Endothelial cell of umbilical vein (primary cell): ENCODE results near the gene CCDC160. TPM values are rescaled to one million over a fixed set of nuclear protein-coding genes. Genes with fewer than 3 reads are reported as not detected.
"Not testable (repeated sequence)": the region's sequence is repeated elsewhere in the genome, so short reads cannot be mapped to it uniquely, and the experiment has no call there.

Experiments
- BruUV-seq: library from RNA; stranded (reverse); fragments of 400-500 nt; replicated peaks from 2 replicates; lab custom pipeline; 2021; lab: Mats Ljungman, UMichigan
- CTCF ChIA-PET: fragments of 300-600, 350-600 bp; sonication (Branson Sonifier 250); formaldehyde crosslinking; loops from one replicate; lab custom pipeline; 2021; ENCODE audit warnings: antibody characterized with exemption, inconsistent platforms; lab: Charles Lee
- POLR2A ChIA-PET: fragments of 300-600, 350-600 bp; sonication (Branson Sonifier 250); formaldehyde crosslinking; loops from one replicate; lab custom pipeline; 2021; ENCODE audit warnings: antibody characterized with exemption, inconsistent platforms; lab: Charles Lee
- DNase-seq: peaks from one replicate; pipeline ENCODE4 v3.0.0-alpha.2; 2011; ENCODE audit warnings: low read depth, low spot score
- FAIRE-seq: peaks from 2 replicates; lab custom pipeline; 2011; peaks lifted over from hg19 to GRCh38; lab: Jason Lieb, UNC
- H2AFZ ChIP-seq: 2 replicates; pipeline ENCODE4 v1.6.0; 2012; ENCODE audit warnings: low read depth, low read length, control low read depth, inconsistent platforms
- H3K27ac ChIP-seq: 2 replicates; pipeline ENCODE4 v1.5.1; 2011; ENCODE audit warnings: low read depth, mild to moderate bottlenecking, control low read depth, low read length, moderate library complexity; ENCODE audit not compliant: insufficient read depth
- H3K27me3 ChIP-seq, 2 experiments: 2 replicates each; pipeline versions ENCODE4 v1.6.0 to v1.6.1; 2011; ENCODE audit warnings: low read length in 2 of 2, mixed read lengths in 1 of 2; ENCODE audit not compliant: control insufficient read depth in 2 of 2, insufficient read depth in 2 of 2
- H3K36me3 ChIP-seq, 2 experiments: 2 replicates in 1 of 2; 3 replicates in 1 of 2; pipeline ENCODE4 v1.5.1; 2011; ENCODE audit warnings: low read length in 2 of 2, mild to moderate bottlenecking in 1 of 2, moderate library complexity in 1 of 2; ENCODE audit not compliant: control insufficient read depth in 2 of 2, insufficient read depth in 2 of 2; ENCODE audit errors: extremely low read depth in 1 of 2
- H3K4me1 ChIP-seq: 3 replicates; pipeline ENCODE4 v1.5.1; 2011; ENCODE audit warnings: mild to moderate bottlenecking, low read length; ENCODE audit not compliant: control insufficient read depth, insufficient read depth; ENCODE audit errors: extremely low read depth
- H3K4me2 ChIP-seq: 2 replicates; pipeline ENCODE4 v1.6.1; 2011; ENCODE audit warnings: low read length, control low read depth, mixed read lengths; ENCODE audit not compliant: insufficient read depth
- H3K4me3 ChIP-seq, 3 experiments: fragments of 200-600 bp in 1 of 3; sonication (generic), shearing (Covaris generic) in 1 of 3; replicated peaks in 1 of 3; 2 replicates each; pipeline ENCODE4 v1.5.1; 2011 to 2016; ENCODE audit warnings: control low read depth in 3 of 3, low read length in 3 of 3, mild to moderate bottlenecking in 2 of 3, inconsistent platforms in 1 of 3, low read depth in 1 of 3, moderate library complexity in 1 of 3; ENCODE audit not compliant: insufficient read depth in 1 of 3
- H3K79me2 ChIP-seq: 2 replicates; pipeline ENCODE4 v1.6.0; 2012; ENCODE audit warnings: low read length, inconsistent platforms; ENCODE audit not compliant: control insufficient read depth, insufficient read depth
- H3K9ac ChIP-seq: replicated peaks from 2 replicates; pipeline ENCODE3; 2011; ENCODE audit warnings: low read length, control low read depth; ENCODE audit not compliant: insufficient read depth; ENCODE audit errors: extremely low read depth
- H3K9me1 ChIP-seq: replicated peaks from 3 replicates; pipeline ENCODE4 v1.6.0; 2011; ENCODE audit warnings: mild to moderate bottlenecking, low read length; ENCODE audit not compliant: control insufficient read depth, insufficient read depth; ENCODE audit errors: extremely low read depth
- H3K9me3 ChIP-seq: replicated peaks from 2 replicates; pipeline ENCODE4 v1.5.1; 2012; ENCODE audit warnings: low read length, inconsistent platforms; ENCODE audit not compliant: control insufficient read depth, insufficient read depth
- H4K20me1 ChIP-seq: replicated peaks from 2 replicates; pipeline ENCODE3; 2011; ENCODE audit warnings: mild to moderate bottlenecking, low read length; ENCODE audit not compliant: control insufficient read depth, insufficient read depth; ENCODE audit errors: extremely low read depth
- EZH2 ChIP-seq: IDR thresholded peaks from 2 replicates; pipeline ENCODE4 v1.6.1; 2012; ENCODE audit warnings: borderline replicate concordance, low read depth, mild to moderate bottlenecking, moderate library complexity, low read length, inconsistent platforms; ENCODE audit not compliant: severe bottlenecking
- FOS ChIP-seq: IDR thresholded peaks from 2 replicates; pipeline ENCODE4 v1.6.1; 2011; ENCODE audit warnings: mild to moderate bottlenecking, low read length, moderate library complexity, borderline replicate concordance; ENCODE audit not compliant: insufficient read depth
- GATA2 ChIP-seq: IDR thresholded peaks from 2 replicates; pipeline ENCODE4 v1.7.0; 2011; ENCODE audit warnings: low read depth, mild to moderate bottlenecking, moderate library complexity, mixed read lengths, low read length; ENCODE audit not compliant: insufficient read length, insufficient read depth
- JUN ChIP-seq: IDR thresholded peaks from 2 replicates; pipeline ENCODE4 v1.6.1; 2011; ENCODE audit warnings: borderline replicate concordance, low read depth; ENCODE audit not compliant: insufficient read length, insufficient read depth
- MAX ChIP-seq: IDR thresholded peaks from 2 replicates; pipeline ENCODE4 v1.6.1; 2011; ENCODE audit not compliant: insufficient read depth, insufficient read length
- MYC ChIP-seq: IDR thresholded peaks from one replicate; pipeline ENCODE4 v1.6.1; 2011; ENCODE audit warnings: mild to moderate bottlenecking, low read depth, low read length
- POLR2A ChIP-seq: IDR thresholded peaks from 2 replicates; pipeline ENCODE4 v1.6.1; 2012; ENCODE audit warnings: low read depth, mild to moderate bottlenecking, control low read depth, low read length
- POLR2AphosphoS5 ChIP-seq: IDR thresholded peaks from 2 replicates; pipeline ENCODE4 v1.6.1; 2012; ENCODE audit warnings: low read depth, mild to moderate bottlenecking, control low read depth, low read length, moderate library complexity; ENCODE audit not compliant: insufficient read depth
- dilution Hi-C: fragments of 300-500 bp; cut with MboI; formaldehyde crosslinking; loops from one replicate; pipeline ENCODE4 v1.15.0; 2019; ENCODE audit warnings: low sequenced_read_pairs; ENCODE audit not compliant: extremely low pct_ligation_motif_present
- intact Hi-C: fragments of 100-400 bp; cut with micrococcal nuclease; formaldehyde crosslinking; loops from one replicate; pipeline ENCODE4 v1.10.0; 2022
- polyA plus RNA-seq, 4 experiments: library from polyadenylated mRNA; depleted of rRNA in 3 of 4; stranded (reverse) in 3 of 4; unstranded in 1 of 4; fragments of >200 nt; gene quantifications; 2 replicates each; pipeline versions ENCODE4 v1.2.1 to v1.2.3, GENCODE V29; 2011 to 2012; ENCODE audit warnings: missing spikeins in 1 of 4
- total RNA-seq: library from RNA; stranded (reverse); gene quantifications from 2 replicates; pipeline ENCODE4 v1.2.3, GENCODE V29; 2021
- TF ChIP-seq, protein P1 (sequence below), 2 donors: IDR thresholded peaks; 1 replicate in 1 of 2; 2 replicates in 1 of 2; pipeline ENCODE4 v1.5.1; 2011; ENCODE audit warnings: low read length in 2 of 2, mild to moderate bottlenecking in 2 of 2, moderate library complexity in 2 of 2, control low read depth in 1 of 2, inconsistent platforms in 1 of 2, low read depth in 1 of 2; ENCODE audit not compliant: insufficient read depth in 1 of 2; ENCODE audit errors: extremely low read depth in 1 of 2

Gene CCDC160
- total and polyA plus RNA-seq, 2 donors (not counting 3 experiments of a cell fraction or from before 2014, with no cell fraction given), result not detected

- Histone ChIP-seq H3K36me3 (no peaks in the 10 kb centered on the region), H3K4me2 (no peak overlapping the region), H3K79me2 (no peaks in the 10 kb centered on the region), H3K27ac (no peak overlapping the region), H3K9ac (no peak overlapping the region), H2AFZ (no peak overlapping the region), H3K9me1 (no peaks in the 10 kb centered on the region), H4K20me1 (no peaks in the 10 kb centered on the region), H3K27me3 (no peaks in the 10 kb centered on the region), H3K4me3 (no peak overlapping the region), H3K9me3 (no peaks in the 10 kb centered on the region), H3K4me1 (no peaks in the 10 kb centered on the region)
- ChIA-PET CTCF (no interaction called here), POLR2A (no interaction called here)
- DNase-seq (no peak), FAIRE-seq (no peak)
- intact Hi-C loops, result no loop called here
- dilution Hi-C loops, result no loop called here
- TF ChIP-seq FOS, result no peak
- TF ChIP-seq POLR2AphosphoS5, result no peak
- TF ChIP-seq MYC, result no peak
- TF ChIP-seq POLR2A, result no peak
- TF ChIP-seq EZH2, result no peak
- no peak for TF ChIP-seq GATA2
- no peak for TF ChIP-seq JUN
- TF ChIP-seq MAX, result no peak
- TF ChIP-seq, protein P1, sequence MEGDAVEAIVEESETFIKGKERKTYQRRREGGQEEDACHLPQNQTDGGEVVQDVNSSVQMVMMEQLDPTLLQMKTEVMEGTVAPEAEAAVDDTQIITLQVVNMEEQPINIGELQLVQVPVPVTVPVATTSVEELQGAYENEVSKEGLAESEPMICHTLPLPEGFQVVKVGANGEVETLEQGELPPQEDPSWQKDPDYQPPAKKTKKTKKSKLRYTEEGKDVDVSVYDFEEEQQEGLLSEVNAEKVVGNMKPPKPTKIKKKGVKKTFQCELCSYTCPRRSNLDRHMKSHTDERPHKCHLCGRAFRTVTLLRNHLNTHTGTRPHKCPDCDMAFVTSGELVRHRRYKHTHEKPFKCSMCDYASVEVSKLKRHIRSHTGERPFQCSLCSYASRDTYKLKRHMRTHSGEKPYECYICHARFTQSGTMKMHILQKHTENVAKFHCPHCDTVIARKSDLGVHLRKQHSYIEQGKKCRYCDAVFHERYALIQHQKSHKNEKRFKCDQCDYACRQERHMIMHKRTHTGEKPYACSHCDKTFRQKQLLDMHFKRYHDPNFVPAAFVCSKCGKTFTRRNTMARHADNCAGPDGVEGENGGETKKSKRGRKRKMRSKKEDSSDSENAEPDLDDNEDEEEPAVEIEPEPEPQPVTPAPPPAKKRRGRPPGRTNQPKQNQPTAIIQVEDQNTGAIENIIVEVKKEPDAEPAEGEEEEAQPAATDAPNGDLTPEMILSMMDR (IDR thresholded peaks at IDR 0.05; ENCODE audit: extremely low read depth in 1 of 2, insufficient read depth in 1 of 2, low read depth in 1 of 2, low read length in 2 of 2), result no peak
- BruUV-seq, result no TSS peak
Measured at GRCh38 chrX:134258202-134258601, 21.2 kb downstream of the CCDC160 start.

- H3K9me3 ChIP-seq, H2AFZ ChIP-seq, H3K36me3 ChIP-seq, H4K20me1 ChIP-seq, DNase-seq, H3K4me3 ChIP-seq, dilution Hi-C loops, H3K27me3 ChIP-seq, intact Hi-C loops, BruUV-seq, CTCF ChIA-PET, H3K9me1 ChIP-seq, FAIRE-seq, POLR2A ChIA-PET, H3K27ac ChIP-seq, H3K9ac ChIP-seq, H3K4me1 ChIP-seq, H3K4me2 ChIP-seq, H3K79me2 ChIP-seq: not testable (repeated sequence)
Measured at GRCh38 chrX:134285934-134286333, 49.0 kb downstream of the CCDC160 start.
